ENCODE results near the gene RERE.
"Not testable (repeated sequence)": the region's sequence is repeated elsewhere in the genome, so short reads cannot be mapped to it uniquely, and the experiment has no call there.

The RERE gene

GRCh38 chr1:8602471-8603219 lies 214.8 kb downstream of the RERE start:
- no peak for DNase-seq (ENCODE audit: low read depth)

- no peak for DNase-seq (ENCODE audit: low read depth)
Observed at GRCh38 chr1:8600336-8600735, 217.1 kb downstream of the RERE start.

- DNase-seq (ENCODE audit: low read depth) = no peak
Observed at GRCh38 chr1:8599646-8600212, 217.7 kb downstream of the RERE start.

- no peak for DNase-seq (ENCODE audit: low read depth)
Observed at GRCh38 chr1:8598783-8599182, 218.7 kb downstream of the RERE start.

- peak; percentile 47 for DNase-seq (ENCODE audit: low read depth)
Observed at GRCh38 chr1:8598060-8598724, 219.2 kb downstream of the RERE start.

- peak; percentile 47 for DNase-seq (ENCODE audit: low read depth)
Observed at GRCh38 chr1:8597455-8597854, 220.0 kb downstream of the RERE start.

GRCh38 chr1:8595941-8596340 lies 221.5 kb downstream of the RERE start:
- DNase-seq (ENCODE audit: low read depth) = peak; percentile 6

- no peak for DNase-seq (ENCODE audit: low read depth)
Observed at GRCh38 chr1:8595332-8595731, 222.1 kb downstream of the RERE start.

- DNase-seq (ENCODE audit: low read depth) = not testable (repeated sequence)
Observed at GRCh38 chr1:8593292-8593691, 224.1 kb downstream of the RERE start.

- DNase-seq (ENCODE audit: low read depth) = no peak
Observed at GRCh38 chr1:8591569-8591968, 225.9 kb downstream of the RERE start.

GRCh38 chr1:8590721-8591351 lies 226.6 kb downstream of the RERE start:
- DNase-seq (ENCODE audit: low read depth) = no peak

GRCh38 chr1:8589571-8589970 lies 227.9 kb downstream of the RERE start:
- DNase-seq (ENCODE audit: low read depth) = no peak

GRCh38 chr1:8587784-8588183 lies 229.7 kb downstream of the RERE start:
- DNase-seq (ENCODE audit: low read depth) = no peak

- DNase-seq (ENCODE audit: low read depth) = no peak
Observed at GRCh38 chr1:8586438-8586837, 231.0 kb downstream of the RERE start.

GRCh38 chr1:8584316-8584715 lies 233.1 kb downstream of the RERE start:
- peak; percentile 30 for DNase-seq (ENCODE audit: low read depth)

GRCh38 chr1:8583031-8583430 lies 234.4 kb downstream of the RERE start:
- no peak for DNase-seq (ENCODE audit: low read depth)

- no peak for DNase-seq (ENCODE audit: low read depth)
Observed at GRCh38 chr1:8580566-8580965, 236.9 kb downstream of the RERE start.

GRCh38 chr1:8578936-8579335 lies 238.5 kb downstream of the RERE start:
- DNase-seq (ENCODE audit: low read depth) = no peak

- DNase-seq (ENCODE audit: low read depth) = no peak
Observed at GRCh38 chr1:8578132-8578877, 239.1 kb downstream of the RERE start.

- no peak for DNase-seq (ENCODE audit: low read depth)
Observed at GRCh38 chr1:8574985-8575384, 242.5 kb downstream of the RERE start.

GRCh38 chr1:8572106-8572505 lies 245.3 kb downstream of the RERE start:
- DNase-seq (ENCODE audit: low read depth) = no peak
